HG03196 (cell line): ENCODE data around the gene SLC2A4.

Source experiments
- ATAC-seq: cut with Tn5 transposase; IDR thresholded peaks from one replicate; pipeline ENCODE4 v1.9.1; 2021; ENCODE audit not compliant: unreplicated experiment

Gene SLC2A4

DNA sequence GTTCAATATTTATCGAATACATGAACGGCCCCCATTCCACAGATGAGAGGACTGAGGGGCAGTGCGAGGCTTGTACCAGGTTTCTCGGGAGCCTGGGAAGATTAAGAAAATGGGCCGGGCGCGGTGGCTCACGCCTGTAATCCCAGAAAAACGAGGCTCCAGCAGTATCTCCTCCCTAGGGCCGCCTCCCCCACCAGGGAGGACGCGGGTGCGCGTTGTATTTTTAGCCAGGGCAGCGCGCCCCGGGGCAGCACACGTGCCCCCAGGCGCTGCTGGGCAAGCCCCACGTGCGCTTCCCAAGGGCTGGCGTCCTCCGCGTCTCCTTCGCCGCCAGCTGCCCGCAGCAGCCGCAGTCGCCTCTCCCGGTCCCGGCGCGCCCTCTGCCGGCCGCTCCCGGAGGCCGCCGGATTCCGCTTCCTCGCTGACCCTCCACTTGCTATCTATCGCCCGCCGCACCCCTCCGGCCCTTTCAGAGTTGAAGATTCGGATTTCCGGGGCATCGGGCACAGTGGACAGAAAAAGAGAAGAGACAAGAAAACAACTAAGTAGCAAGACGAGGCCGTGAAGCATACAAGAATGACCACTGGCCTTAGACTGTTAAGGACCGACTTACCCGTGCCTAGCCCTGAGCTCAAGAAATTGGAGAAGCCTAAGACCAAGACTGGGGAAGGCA is 14.8 kb downstream of the SLC2A4 start:
- peak; percentile 48 for ATAC-seq

DNA sequence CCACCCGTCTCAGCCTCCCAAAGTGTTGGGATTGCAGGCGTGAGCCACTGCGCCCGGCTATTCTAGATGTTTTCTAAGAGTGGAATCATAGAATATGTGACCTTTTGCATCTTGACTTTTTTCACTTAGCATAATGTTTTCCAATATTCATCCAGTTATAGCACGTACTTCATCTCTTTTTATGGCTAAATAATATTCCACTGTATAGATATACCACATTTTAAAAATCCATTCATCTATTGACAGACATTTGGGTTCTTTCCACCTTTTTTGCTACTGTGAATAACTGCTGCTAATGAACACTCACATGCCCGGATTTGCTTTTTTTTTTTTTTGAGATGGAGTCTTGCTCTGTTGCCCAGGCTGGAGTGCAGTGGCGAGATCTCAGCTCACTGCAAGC is 22.7 kb downstream of the SLC2A4 start:
- ATAC-seq, result no peak

DNA sequence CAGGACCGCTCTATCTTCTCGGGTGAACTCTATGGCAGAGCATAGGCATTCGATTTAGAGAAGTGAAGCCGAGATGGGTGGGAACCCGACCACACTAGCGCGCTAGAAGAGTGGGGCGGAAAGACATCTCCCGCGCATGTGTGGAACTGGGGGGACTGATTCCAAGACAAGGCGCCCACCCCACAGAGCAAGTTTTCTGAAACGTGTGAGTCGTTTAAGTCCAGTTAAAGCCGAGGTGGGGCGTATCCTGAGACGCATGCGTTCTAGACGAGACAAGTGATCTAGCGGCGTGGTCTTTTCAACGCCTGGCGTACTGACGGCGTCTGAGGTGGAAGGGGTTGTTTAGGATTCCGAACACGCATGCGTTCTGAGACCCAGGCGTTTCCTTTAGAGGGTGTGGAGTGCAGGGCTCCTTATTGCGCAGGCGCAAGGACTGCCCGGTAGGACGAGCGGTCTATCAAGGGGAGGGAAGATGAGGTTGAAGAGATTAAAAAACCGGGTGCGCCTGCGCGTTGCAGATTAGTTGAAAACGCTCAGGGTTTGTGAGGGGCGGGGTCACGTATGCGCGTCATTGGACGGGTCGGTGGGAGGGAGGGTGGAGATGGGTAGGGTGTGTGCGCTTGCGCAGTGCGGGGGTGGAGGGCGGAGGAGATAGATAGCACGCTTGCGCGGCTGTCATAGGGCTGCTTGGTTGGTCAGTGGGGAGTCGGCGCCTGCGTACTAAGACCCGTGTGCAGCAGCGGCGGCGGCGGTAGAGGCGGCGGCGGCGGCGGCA is 25.6 kb downstream of the SLC2A4 start, which contains the start of gene EIF5A:
EIF5A (plus strand) TSS at position 718 of the 775 bp plus-strand sequence. CDS start 2,008 bp downstream, outside the sequence.
- ATAC-seq, result peak; percentile 69

DNA sequence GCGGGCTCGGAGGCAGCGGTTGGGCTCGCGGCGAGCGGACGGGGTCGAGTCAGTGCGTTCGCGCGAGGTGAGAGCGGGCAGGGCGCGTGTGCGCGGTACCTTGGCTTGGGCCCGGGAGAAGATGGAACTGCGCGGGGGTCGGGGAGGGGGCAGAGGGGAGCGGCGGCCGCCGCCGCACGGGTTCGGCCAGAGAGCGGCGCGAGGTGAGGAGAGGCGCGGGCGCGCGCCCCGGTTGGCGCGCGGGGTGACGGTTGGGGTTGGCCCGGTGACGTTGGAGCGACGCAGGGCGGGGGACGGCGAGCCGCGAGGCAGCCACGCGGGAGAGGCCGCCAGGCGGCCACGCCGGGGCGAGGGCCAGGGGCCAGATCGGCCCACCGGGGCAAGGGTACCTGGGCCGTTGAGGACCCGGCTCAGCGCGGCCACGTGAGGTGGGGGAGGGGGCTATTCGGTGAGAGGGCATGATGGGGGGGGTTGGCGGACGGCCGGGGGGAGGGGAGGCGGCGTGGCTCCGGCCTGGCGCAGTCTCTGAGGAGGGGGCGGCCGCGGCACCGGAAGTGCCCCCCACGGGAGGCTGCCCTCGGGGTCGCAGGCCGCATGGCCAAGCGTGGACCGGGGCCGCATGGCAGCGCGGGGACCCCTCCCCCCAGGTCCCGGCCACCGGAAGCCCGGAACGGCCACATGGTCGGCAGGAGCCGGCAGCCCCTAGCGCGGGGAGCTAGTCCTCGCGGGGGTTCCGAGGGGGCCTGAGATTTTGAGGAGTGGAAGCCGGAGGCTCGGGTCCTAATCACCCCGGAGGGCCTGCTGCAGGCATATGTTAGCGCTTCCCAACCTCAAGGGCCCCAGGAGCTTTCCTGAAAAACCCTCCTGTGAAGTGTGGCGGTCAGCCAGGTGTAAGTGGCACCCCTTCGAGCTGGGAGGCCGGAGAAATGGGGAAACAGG is 26.4 kb downstream of the SLC2A4 start:
- no peak for ATAC-seq

DNA sequence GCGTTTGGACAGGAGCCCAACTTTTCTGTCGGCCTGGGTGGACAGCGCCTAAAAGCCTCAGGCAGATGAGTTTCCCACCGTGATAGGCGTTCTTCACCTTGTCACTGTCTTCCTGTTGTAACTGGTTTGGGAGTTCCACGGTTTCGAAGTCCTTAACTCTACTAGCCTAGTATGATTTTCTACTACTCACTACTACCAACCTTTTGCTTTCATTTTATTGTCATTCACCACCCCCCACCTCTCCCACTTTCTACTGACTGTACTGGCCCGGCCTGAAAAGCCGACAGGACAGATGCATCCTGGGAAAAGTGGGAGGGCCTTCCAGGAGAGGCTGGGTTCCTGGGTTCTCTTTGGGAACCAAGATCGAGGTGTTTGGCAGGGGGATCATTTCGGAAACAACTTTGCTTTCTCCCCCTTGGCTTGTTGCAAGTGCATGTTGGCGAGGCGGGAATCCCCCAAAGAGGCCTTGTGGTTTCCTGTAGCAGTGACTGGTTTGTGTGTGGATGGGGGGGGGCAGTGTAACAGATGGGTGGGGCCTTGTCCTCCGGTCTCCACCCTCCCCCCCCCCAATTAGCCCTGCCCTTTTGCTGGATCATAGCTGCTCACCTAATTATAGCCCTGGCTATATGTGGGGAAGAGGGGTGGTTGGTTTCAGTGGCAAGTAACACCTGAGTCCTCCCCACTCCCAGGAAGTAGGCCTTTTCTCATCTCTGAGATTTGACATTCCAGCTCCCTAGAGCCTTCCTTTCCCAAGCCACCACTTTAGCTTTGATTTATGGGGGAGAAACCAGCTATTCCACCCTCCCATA is 27.3 kb downstream of the SLC2A4 start:
- no peak for ATAC-seq

DNA sequence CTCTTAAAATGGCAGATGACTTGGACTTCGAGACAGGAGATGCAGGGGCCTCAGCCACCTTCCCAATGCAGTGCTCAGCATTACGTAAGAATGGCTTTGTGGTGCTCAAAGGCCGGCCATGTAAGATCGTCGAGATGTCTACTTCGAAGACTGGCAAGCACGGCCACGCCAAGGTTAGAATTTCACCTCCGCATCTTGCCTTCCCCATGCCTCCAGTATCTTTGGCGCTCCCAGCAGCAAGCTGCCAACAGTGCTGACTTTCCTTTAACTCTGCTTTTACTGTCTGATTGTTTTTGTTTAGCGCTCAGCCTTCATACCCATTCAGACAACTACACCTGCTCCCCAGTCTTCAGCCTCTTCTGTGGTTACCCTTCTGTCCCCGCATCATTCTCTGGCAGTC is 28.1 kb downstream of the SLC2A4 start:
- no peak for ATAC-seq

DNA sequence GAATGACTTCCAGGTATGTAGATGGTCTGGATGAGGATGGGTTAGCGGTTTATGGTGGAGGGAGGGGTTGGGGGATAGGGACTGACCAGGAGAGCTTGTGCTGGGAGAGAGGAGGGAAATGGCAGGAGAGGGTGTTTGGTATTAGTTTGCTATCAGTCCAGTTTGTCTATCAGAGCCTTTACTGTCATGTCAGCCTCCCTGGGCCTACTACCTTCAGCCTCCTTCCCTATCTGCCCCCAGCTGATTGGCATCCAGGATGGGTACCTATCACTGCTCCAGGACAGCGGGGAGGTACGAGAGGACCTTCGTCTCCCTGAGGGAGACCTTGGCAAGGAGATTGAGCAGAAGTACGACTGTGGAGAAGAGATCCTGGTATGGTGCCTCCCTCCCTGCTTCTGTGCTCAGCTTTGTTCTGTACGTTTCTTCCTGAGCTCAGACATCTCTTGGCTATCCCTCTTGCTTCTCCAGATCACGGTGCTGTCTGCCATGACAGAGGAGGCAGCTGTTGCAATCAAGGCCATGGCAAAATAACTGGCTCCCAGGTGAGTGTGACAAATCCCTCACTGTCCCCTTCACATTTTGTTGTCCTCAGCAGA is 29.7 kb downstream of the SLC2A4 start:
- no peak for ATAC-seq

DNA sequence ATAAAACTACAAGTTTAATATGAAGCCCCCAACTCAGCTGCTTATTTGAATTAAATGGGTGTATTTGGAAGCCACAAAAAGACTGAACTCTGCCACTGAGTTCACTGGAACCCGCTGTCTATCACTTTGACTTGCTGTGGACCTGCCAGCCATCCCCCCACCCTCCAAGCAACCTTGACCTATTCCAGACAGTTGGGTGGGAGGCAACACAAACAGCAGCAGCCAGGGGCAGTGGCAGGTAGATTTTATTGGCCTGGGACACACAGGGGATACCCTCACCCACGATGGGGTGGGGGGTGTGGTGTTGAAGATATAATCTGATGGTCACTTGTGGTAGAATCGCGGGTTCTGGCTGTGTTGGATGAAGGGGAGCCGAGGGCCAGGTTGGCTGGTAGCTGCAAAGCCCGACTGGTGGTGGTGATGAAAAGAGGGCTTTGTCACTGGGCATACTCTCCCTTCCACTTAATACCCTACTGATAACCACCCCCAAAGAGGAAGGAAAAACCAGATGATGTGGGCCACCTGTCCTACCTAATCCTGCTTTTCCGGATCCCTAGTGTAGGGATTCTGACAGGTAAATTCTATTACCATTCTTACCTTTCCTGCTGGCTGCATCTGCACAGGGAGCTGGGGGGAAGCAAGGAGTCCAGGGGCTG is 31.0 kb downstream of the SLC2A4 start:
- no peak for ATAC-seq

DNA sequence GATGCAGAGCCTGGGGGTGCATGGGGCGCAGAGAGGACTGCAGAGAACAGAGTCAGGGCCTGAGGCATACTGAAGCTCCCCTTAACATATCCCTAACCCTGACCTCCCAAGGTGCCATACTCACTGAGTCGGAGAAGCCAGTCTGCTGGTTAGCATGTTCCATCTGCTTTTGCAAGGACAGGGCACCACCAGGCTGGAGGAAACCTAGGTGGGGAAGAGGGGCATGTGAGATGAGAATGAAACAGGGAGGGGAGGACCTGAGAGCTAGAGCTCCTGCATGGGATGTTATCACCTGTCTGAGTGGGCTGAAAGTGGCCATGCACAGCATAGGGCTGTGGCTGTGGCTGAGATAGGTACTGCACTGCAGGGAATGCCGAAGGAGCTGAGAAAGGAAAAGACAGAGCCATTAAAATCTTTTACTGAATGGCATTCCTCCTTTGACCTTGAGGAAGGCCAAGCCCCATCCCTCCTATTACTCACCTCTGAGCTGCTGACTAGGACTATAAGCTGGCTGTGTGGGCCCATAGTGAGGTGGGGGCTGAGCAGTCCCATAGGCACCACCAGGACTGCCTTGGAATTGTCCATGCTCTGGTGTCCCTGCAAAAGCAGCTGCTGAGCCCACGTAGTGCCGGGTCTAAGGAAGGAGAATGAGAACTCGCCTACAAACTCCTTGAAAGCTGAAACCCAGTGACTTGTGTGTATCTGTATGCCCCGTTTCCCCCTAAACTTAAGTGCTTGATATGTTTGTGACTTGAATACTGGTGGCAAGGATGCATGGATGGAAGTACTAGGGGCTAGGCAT is 31.8 kb downstream of the SLC2A4 start:
- ATAC-seq, result no peak

DNA sequence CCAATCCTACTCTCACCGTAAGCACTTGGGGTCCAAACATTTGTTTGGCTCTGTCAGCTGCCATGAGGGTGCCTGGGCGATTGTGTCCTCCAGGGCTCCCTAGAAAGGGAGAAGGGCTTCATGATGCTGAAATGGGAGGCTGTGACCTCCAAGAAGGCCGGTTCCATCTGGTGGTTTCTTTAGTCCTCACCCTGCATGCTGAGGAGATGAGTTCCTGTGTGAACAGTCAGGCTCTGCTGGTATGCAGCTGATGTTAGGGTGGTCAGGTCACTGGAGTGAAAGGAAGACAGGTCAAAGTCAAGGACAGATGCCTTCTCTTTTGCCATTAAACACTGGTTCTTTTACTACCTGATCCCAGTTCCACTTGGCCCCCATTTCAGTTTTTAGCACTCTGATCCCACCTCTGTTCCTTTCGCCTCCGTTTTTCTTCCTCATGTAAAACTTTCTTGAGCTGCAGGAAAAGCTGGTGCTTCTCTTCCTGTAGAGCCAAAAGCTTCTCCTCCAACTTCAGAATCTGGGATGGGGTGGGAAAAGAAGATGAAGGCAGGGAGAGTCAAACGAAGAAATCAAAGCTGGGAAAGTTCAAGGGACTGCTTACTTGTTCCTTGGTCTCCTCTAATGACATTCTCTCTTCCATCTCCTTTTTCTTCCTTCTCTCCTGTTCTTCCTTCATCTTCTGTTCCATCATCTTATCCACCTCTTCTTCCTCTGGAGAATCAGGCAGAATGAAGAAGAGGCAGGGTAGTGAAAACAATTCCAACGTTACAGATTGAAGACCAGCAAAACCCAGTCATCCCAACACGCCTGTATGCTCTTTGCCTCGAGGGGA is 32.6 kb downstream of the SLC2A4 start:
- ATAC-seq, result no peak

DNA sequence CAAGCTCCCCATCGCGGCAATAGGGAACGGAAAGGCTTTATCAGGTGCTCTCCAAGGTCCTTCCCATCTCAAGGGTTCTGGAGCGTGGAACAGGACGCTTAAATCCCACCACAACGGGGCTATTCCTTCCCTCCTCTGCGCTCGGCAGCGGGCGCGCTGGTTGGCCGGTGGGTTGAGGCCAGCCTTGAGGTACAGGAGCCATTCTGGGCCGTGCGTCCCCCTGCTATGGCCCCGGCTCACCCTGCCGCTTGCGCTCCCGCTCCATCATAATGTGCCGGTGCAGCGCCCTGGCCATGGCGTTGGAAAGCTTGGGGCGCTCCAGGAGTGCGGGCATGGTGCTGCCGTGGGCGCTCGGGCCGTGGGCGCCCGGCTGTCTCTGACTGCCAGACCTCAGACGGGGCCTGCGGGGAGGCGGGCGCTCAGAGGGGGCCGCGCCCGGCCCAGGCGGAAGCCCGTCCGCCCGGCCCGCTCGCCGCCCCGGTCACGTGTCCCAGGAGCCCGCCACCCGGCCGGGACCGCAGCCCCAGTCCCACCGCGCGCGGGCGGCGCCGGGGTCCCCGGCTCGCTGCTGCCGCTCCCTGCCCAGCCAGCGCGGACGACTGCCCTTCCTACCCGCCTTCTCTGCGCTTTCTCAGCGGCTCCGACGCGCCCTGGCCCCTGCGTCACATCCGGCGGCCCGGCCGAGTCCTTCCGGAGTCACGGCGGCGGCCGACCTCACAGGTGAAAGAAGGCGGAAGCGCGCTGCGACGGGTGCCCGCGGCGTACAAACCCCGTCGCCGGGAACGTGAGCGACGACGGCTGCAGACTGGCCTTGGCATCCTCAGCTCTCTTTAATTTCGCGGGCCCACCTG is 33.4 kb downstream of the SLC2A4 start, which contains the start of gene GPS2:
GPS2 (minus strand) TSS at position 642 of the 851 bp plus-strand sequence; CDS start at position 334, 308 bp downstream.
- peak; percentile 63 for ATAC-seq

DNA sequence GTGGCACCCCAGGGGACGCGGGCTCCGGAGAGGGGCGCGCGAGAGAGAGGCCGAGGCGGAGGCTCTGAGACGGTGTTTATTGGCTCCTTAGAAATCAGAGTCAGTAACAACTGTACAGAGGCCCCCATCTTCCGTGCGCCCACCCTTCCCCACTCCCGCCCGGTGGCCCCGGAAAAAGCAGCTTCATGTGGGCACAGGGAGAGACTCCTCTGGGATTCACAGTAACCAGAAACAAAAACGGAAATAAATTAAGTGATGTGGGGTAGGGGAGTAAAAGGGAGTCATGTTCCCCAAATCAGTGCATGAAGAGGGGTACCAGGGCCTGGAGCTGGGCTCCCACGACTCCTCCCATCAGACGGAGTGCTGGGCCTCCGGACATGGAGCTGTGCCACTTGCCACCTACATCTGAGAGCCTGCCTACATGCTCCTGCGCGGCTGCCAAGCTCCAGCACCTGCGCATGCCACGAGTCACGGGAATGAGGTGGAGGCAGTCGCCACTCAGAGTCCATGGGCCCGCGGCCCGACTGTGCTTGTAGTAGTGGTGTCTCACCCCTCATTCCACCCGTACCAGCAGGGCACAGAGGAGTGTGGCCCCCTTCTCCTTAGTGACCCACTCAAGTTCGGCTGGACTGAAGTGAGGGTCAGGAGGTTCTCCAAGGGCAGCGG is 34.2 kb downstream of the SLC2A4 start:
- no peak for ATAC-seq

DNA sequence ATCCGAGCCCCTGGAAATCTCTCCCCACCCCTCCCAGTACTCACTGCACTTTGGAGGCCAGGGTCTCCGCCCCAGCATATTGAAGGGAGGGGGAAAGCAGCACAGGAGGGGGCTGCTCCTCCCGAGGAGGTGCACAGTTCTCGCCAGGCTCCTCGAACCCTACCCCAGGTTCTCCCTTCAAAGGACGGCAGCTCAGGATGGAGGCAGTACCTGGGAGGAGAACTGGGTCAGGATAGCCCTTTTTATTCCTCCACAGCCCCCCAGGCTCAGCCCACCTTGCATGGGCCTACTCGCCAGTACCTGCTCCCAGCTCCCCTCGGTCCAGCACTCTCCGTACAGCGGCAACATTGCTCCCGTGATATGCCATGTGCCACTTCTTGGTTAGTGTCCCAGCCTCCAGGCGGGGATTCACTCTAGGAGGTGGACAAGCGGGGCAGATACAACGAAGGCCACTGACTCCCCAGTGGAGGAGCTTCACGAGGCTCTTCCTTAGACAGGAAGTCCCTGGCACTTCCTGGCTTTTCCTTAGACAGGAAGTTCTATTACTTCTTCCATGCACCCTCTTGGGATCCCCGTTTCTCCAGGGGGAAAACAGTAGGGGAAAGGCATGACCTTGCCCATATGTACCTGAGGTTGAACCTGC is 35.8 kb downstream of the SLC2A4 start:
- no peak for ATAC-seq

DNA sequence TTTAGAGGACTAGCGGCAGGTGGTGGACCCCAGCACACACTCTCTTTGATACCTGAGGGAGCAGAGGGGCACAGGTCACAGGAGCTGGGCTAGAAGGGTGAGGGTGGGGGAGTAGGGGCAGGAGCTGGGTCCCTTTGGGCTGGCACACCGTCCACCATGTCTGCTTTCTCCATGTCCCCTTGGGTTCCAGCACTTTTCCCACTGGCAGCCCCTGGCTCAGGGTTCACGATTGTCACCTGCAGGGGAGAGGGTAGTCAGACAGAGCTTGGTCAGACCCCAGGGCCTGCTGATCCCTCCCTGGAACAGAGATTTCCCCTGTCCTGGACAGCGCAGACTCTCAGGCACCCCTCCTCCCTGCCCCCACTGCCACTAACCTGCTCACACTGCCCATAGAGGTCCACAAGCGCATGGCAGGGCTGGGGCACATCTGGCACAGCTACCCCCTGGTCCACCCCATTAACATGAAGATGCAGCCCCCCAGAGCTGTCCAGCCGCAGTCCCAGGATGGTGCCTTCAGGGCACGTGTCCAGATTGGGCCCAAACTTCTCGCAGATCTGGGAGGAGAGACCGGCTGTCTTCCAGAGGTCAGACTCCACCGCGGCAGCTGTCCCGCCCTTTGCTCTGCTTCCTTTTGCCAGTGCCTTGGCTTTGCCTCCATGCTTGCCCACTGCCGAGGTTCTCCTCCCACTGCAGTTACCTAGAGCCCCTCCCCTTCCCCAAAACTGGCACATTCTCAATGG is 36.8 kb downstream of the SLC2A4 start:
- no peak for ATAC-seq

DNA sequence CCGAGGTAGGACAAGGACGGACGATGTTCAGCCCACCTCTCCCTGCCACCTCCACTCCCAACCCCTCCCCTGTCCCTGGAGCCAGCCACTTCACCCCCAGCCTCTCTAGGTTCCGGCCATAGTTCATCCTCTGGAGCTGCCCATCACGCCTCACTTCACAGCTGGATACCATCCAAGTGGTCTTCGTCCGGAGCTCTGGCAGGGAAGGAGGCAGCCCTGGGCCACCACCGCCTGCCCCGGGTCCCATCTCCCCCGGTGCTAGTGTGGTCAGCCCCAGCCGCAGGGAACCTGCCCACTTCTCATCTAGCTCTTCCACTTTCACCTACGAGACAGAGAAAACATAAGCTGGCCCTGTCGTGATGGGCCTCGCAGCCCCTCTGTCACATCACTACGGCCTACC is 39.9 kb downstream of the SLC2A4 start:
- no peak for ATAC-seq
